KOPT-K1 (cell line): Measurements from ENCODE around the gene PTCD1.
A peak's percentile ranks its signal among the peaks of the same experiment; 100 is the strongest.
"Not testable (repeated sequence)": the region's sequence is repeated elsewhere in the genome, so short reads cannot be mapped to it uniquely, and the experiment has no call there.

ENCODE experiments used
- H3K27ac ChIP-seq: fragments of 200-600 bp; sonication (generic); 2 replicates; pipeline ENCODE4 v1.5.1; 2016; ENCODE audit warnings: antibody characterized with exemption, mild to moderate bottlenecking, low read depth, low read length; ENCODE audit not compliant: poor library complexity, severe bottlenecking
- H3K36me3 ChIP-seq: fragments of 200-600 bp; sonication (generic); 2 replicates; pipeline ENCODE4 v1.5.1; 2017; ENCODE audit warnings: antibody characterized with exemption, mild to moderate bottlenecking, low read length, moderate library complexity; ENCODE audit not compliant: insufficient read depth
- H3K9me3 ChIP-seq: fragments of 200-600 bp; sonication (generic); 2 replicates; pipeline ENCODE4 v1.5.1; 2017; ENCODE audit warnings: antibody characterized with exemption, low read length, mild to moderate bottlenecking; ENCODE audit not compliant: insufficient read depth, poor library complexity, severe bottlenecking

Gene PTCD1

GRCh38 chr7:99457050-99457649 lies 18.6 kb upstream of the PTCD1 start:
- Histone ChIP-seq H3K36me3 (peaks cover 98% of the 10 kb centered on the region), H3K27ac (no peak overlapping the region), H3K9me3 (no peaks in the 10 kb centered on the region)

GRCh38 chr7:99456288-99456687 lies 17.7 kb upstream of the PTCD1 start:
- Histone ChIP-seq H3K9me3 (no peaks in the 10 kb centered on the region), H3K27ac (no peak overlapping the region), H3K36me3 (peaks cover 100% of the 10 kb centered on the region)

GRCh38 chr7:99455874-99456273 lies 17.3 kb upstream of the PTCD1 start:
- Histone ChIP-seq H3K27ac (no peak overlapping the region), H3K9me3 (no peaks in the 10 kb centered on the region), H3K36me3 (peaks cover 100% of the 10 kb centered on the region)

- Histone ChIP-seq H3K9me3 (no peaks in the 10 kb centered on the region), H3K27ac (no peak overlapping the region), H3K36me3 (peaks cover 100% of the 10 kb centered on the region)
Measured at GRCh38 chr7:99453105-99453504, 14.5 kb upstream of the PTCD1 start.

GRCh38 chr7:99452541-99452940 lies 13.9 kb upstream of the PTCD1 start:
- H3K36me3 ChIP-seq: peaks cover 100% of the 10 kb centered on the region
- H3K9me3 ChIP-seq: no peaks in the 10 kb centered on the region
- no peak overlapping the region for H3K27ac ChIP-seq

GRCh38 chr7:99451936-99452335 lies 13.3 kb upstream of the PTCD1 start:
- Histone ChIP-seq H3K9me3 (no peaks in the 10 kb centered on the region), H3K36me3 (peaks cover 100% of the 10 kb centered on the region), H3K27ac (no peak overlapping the region)

GRCh38 chr7:99449326-99449725 lies 10.7 kb upstream of the PTCD1 start:
- Histone ChIP-seq H3K27ac (no peak overlapping the region), H3K9me3 (no peaks in the 10 kb centered on the region), H3K36me3 (peaks cover 99% of the 10 kb centered on the region)

GRCh38 chr7:99448855-99449254 lies 10.3 kb upstream of the PTCD1 start:
- Histone ChIP-seq H3K27ac (no peak overlapping the region), H3K36me3 (peaks cover 99% of the 10 kb centered on the region)

GRCh38 chr7:99447943-99448342 lies 9.3 kb upstream of the PTCD1 start:
- H3K27ac ChIP-seq: no peak overlapping the region
- H3K9me3 ChIP-seq: no peaks in the 10 kb centered on the region
- peaks cover 99% of the 10 kb centered on the region for H3K36me3 ChIP-seq

More at GRCh38 chr7:99448855-99449254, 10.3 kb upstream of the PTCD1 start:
- H3K9me3 ChIP-seq: no peaks in the 10 kb centered on the region

- Histone ChIP-seq H3K36me3 (peaks cover 99% of the 10 kb centered on the region), H3K9me3 (no peaks in the 10 kb centered on the region), H3K27ac (no peak overlapping the region)
Measured at GRCh38 chr7:99446096-99446495, 7.5 kb upstream of the PTCD1 start.

- Histone ChIP-seq H3K27ac (no peak overlapping the region), H3K36me3 (peaks cover 48% of the 10 kb centered on the region), H3K9me3 (no peaks in the 10 kb centered on the region)
Measured at GRCh38 chr7:99440195-99440594, 1.6 kb upstream of the PTCD1 start.

- H3K36me3 ChIP-seq: peaks cover 48% of the 10 kb centered on the region
- H3K27ac ChIP-seq: peak overlapping the region; percentile 82
- H3K9me3 ChIP-seq: no peaks in the 10 kb centered on the region
Measured at GRCh38 chr7:99437946-99438572, 539 bp downstream of the PTCD1 start.

- Histone ChIP-seq H3K27ac (no peak overlapping the region), H3K9me3 (no peaks in the 10 kb centered on the region), H3K36me3 (peaks cover 63% of the 10 kb centered on the region)
Measured at GRCh38 chr7:99433158-99433557, 5.4 kb downstream of the PTCD1 start.

- H3K27ac ChIP-seq, H3K9me3 ChIP-seq: not testable (repeated sequence)
- peaks cover 63% of the 10 kb centered on the region for H3K36me3 ChIP-seq
Measured at GRCh38 chr7:99431756-99432540, 6.7 kb downstream of the PTCD1 start.

GRCh38 chr7:99429756-99430155 lies 8.8 kb downstream of the PTCD1 start:
- Histone ChIP-seq H3K36me3 (peaks cover 72% of the 10 kb centered on the region), H3K27ac (peak overlapping the region; percentile 37), H3K9me3 (no peaks in the 10 kb centered on the region)
